ENCODE measurements around the gene GAS2L2. TPM values are rescaled to one million over a fixed set of nuclear protein-coding genes. Genes with fewer than 3 reads are reported as not detected.
A peak's percentile ranks its signal among the peaks of the same experiment; 100 is the strongest.

The GAS2L2 gene
- total RNA-seq (2021) (0.07 to 0.30 TPM (median 0.15 TPM) in 3 replicates), Bru-seq, nascent RNA (percentile 7 among the genes with signal in this experiment)
- long read RNA-seq, experiment 1, partial matches to known transcripts: 1 of 1 reads
- long read RNA-seq, experiment 1, other reads (novel, unspliced or antisense): 0 of 1 reads
- long read RNA-seq, experiment 2: 0 reads
- long read RNA-seq, experiment 3: 0 reads

DNA sequence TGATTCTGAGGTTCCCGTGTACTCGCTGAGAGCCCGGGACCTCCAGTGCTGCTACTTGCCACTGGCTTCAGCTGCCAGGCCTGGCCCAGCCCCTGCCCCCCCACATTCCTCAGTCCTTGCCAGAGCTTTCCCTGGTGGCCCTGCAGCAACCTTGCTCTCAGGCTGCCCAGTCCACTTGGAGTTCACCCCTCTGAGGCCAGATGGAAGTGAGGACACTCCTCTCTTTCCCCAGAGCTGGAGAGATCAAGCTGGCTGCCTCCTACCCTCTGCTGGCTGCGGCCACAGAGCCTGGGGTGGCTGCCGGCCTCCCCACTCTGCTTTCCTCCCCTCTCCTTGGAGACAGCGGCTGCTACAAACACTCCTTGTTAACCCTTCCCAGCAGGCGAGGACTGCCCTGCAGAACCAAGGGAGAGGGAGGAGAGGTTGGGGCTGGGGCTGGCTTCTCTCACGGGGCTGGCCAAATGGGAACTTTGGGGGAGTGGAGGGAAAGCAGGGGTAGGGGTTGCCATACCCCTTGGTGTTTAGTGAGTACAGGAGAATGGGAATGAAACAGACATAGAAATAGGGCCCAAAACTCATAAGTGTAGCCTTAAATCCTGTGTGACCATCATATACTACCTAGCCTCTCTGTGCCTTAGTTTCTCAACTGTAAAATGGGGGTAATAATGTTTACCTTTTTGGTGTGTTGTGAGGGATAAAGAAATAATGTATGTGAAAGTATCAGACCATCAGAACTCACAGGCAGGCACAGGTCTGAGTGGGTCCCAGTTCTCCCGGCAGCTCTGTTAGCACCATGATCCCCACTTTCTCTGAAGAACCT is at the start of gene GAS2L2:
GAS2L2 (minus strand) TSS at position 295 of the 820 bp plus-strand sequence. CDS start 389 bp downstream, outside the sequence.
- ATAC-seq (peak; percentile 19; the same call in 1 of the 2 replicates), DNase-seq (ENCODE audit: low spot score) (no peak)
- CTCF ChIA-PET: interaction anchor here (0.6 to 8.3 kb wide), 2 partner anchors 10 to 51 kb away, joined by 3 to 100 read pairs; partner anchors contain the start of gene C17orf50
- no peak within 1 kb of the TSS for H3K27ac Mint-ChIP-seq
- H3K27me3 Mint-ChIP-seq (ENCODE audit: low read depth): peaks cover 35% of the 10 kb centered on the region
- H3K9me3 Mint-ChIP-seq: no peaks in the 10 kb centered on the region
- no peaks in the 10 kb centered on the region for H3K36me3 Mint-ChIP-seq
- H3K4me1 Mint-ChIP-seq: peaks cover 26% of the 10 kb centered on the region
- POLR2A ChIA-PET: no interaction called here
- TF ChIP-seq, protein P1, sequence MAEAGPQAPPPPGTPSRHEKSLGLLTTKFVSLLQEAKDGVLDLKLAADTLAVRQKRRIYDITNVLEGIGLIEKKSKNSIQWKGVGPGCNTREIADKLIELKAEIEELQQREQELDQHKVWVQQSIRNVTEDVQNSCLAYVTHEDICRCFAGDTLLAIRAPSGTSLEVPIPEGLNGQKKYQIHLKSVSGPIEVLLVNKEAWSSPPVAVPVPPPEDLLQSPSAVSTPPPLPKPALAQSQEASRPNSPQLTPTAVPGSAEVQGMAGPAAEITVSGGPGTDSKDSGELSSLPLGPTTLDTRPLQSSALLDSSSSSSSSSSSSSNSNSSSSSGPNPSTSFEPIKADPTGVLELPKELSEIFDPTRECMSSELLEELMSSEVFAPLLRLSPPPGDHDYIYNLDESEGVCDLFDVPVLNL (CRISPR knock-in tag; IDR thresholded peaks at IDR 0.05; ENCODE audit: borderline replicate concordance, low read depth): no peak
- TF ChIP-seq SMAD3 (CRISPR knock-in tag; IDR thresholded peaks at IDR 0.05; ENCODE audit: borderline replicate concordance) (no peak), TCF7 (CRISPR knock-in tag; IDR thresholded peaks at IDR 0.05; ENCODE audit: low read depth) (no peak), ATF1 (CRISPR knock-in tag; IDR thresholded peaks at IDR 0.05) (no peak), CREB1 (CRISPR knock-in tag; IDR thresholded peaks at IDR 0.05) (no peak), GRHL2 (CRISPR knock-in tag; IDR thresholded peaks at IDR 0.05; ENCODE audit: insufficient replicate concordance, severe bottlenecking) (no peak), MAX (CRISPR knock-in tag; IDR thresholded peaks at IDR 0.05) (no peak), ZNF138 (CRISPR knock-in tag; conservative IDR thresholded peaks at IDR 0.05) (no peak), USF1 (CRISPR knock-in tag; IDR thresholded peaks at IDR 0.05) (no peak), FOXJ3 (CRISPR knock-in tag; IDR thresholded peaks at IDR 0.05; ENCODE audit: borderline replicate concordance) (no peak), MXD4 (CRISPR knock-in tag; IDR thresholded peaks at IDR 0.05; ENCODE audit: borderline replicate concordance) (no peak), FOXP1 (CRISPR knock-in tag; IDR thresholded peaks at IDR 0.05; ENCODE audit: borderline replicate concordance) (no peak), ZNF232 (CRISPR knock-in tag; IDR thresholded peaks at IDR 0.05) (no peak), SOX15 (CRISPR knock-in tag; IDR thresholded peaks at IDR 0.05) (no peak), EMX1 (CRISPR knock-in tag; IDR thresholded peaks at IDR 0.05) (no peak), CBFB (CRISPR knock-in tag; IDR thresholded peaks at IDR 0.05; ENCODE audit: low read depth) (no peak), ZNF219 (CRISPR knock-in tag; IDR thresholded peaks at IDR 0.05; ENCODE audit: borderline replicate concordance) (no peak)
- TF ChIP-seq, protein P2, sequence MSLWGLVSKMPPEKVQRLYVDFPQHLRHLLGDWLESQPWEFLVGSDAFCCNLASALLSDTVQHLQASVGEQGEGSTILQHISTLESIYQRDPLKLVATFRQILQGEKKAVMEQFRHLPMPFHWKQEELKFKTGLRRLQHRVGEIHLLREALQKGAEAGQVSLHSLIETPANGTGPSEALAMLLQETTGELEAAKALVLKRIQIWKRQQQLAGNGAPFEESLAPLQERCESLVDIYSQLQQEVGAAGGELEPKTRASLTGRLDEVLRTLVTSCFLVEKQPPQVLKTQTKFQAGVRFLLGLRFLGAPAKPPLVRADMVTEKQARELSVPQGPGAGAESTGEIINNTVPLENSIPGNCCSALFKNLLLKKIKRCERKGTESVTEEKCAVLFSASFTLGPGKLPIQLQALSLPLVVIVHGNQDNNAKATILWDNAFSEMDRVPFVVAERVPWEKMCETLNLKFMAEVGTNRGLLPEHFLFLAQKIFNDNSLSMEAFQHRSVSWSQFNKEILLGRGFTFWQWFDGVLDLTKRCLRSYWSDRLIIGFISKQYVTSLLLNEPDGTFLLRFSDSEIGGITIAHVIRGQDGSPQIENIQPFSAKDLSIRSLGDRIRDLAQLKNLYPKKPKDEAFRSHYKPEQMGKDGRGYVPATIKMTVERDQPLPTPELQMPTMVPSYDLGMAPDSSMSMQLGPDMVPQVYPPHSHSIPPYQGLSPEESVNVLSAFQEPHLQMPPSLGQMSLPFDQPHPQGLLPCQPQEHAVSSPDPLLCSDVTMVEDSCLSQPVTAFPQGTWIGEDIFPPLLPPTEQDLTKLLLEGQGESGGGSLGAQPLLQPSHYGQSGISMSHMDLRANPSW (CRISPR knock-in tag; conservative IDR thresholded peaks at IDR 0.05; ENCODE audit: low read depth): no peak
- TF ChIP-seq, protein P3, sequence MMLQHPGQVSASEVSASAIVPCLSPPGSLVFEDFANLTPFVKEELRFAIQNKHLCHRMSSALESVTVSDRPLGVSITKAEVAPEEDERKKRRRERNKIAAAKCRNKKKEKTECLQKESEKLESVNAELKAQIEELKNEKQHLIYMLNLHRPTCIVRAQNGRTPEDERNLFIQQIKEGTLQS (CRISPR knock-in tag; conservative IDR thresholded peaks at IDR 0.05): no peak
- H3K4me3 Mint-ChIP-seq: no peak within 1 kb of the TSS
